Stimulated activated CD4-positive, alpha-beta T cell treated with anti-CD3 and anti-CD28 coated beads, Interleukin-1b, Interleukin-23, amount 100 ng/mL, for 1 hour (primary cell): ENCODE results near the gene ADNP.
A peak's percentile ranks its signal among the peaks of the same experiment; 100 is the strongest.
"Not testable (repeated sequence)": the region's sequence is repeated elsewhere in the genome, so short reads cannot be mapped to it uniquely, and the experiment has no call there.

Source experiments
- DNase-seq, 2 donors: peaks; one replicate each; pipeline ENCODE4 v3.0.0-alpha.2; 2020; ENCODE audit warnings: low read depth in 2 of 2

Gene ADNP

GRCh38 chr20:50931306-50932015 lies at the start of gene ADNP:
Gene ADNP (minus strand): TSS chr20:50931437. CDS start chr20:50903996, 27,441 bp downstream.
- peak; percentile 60 to 71 for DNase-seq

GRCh38 chr20:50980071-50980681 lies 48.9 kb upstream of the ADNP start:
- DNase-seq: no peak

GRCh38 chr20:50978533-50978932 lies 47.3 kb upstream of the ADNP start:
- not testable (repeated sequence) for DNase-seq

DNA sequence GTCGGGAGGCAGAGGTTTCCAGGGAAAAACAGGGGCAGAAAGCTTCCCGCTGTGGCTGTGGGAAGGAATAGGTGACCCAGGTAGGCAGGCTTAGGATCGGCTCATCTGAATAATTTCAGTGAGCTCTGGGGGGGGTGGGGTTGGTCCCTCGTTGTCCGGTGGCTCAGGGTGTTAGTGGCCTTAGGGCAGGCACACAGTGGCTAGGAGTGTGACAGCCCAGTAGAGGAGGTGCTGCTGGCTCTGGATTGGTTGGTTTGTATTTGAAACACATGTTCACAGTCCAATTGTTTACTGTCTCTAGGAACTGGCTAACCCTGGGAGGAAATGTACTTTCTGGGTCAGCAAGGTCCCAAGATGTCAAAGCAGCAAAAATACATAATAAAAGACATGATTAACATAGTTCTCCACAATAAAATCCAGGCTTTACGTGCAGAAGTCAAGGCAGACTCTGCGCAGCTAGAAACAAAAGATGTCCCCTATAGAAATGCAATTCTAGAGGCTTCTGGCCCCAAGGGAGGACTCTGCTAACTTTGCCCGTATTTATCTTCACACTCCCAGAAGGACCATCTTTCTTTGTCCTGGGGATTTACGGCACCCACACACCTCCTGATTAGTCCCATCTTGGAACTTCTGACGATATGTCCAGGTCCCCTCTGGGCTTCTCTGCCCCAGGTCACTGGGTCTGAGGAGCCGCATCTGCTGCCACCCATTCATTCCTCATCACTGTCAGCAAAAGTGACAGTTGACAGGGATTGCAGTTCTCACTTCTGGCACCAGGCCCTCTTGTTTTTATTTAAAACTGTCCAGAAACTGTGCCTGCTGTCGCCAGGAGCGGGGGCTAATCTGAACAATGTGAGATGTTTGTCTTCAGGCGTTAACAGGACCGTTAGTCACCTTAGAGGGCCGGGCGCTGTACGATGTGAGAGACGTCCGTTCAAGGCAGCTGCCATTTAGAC lies 46.1 kb upstream of the ADNP start:
- no peak for DNase-seq

DNA sequence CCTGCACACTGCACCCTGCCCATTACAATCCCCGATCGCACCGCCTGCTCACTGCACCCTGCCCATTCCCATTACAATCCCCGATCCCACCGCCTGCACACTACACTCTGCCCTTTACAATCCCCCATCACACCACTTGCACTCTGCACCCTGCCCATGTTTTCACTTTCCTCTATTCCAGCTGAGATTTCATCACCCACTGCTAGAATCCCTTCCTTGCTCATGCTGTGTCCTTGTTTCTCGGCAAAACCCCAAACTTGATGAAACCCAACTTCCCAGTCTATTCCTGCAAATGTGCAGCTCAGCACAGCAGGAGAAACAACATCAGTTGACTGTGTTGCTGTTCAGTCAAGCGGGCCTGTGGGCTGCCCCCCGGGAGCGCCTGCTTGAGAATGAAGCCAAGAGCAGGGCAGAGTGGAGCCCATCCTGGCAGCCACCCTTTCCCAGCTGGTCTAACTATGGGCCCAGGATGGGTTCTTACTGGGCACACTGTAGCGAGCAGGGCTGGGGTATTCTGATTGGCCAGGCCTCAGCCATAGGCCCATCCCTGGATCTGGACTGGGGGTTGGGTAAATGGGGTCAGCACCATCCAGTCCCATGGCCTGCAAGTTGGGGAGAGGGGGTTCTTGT lies 44.6 kb upstream of the ADNP start:
- no peak for DNase-seq

DNA sequence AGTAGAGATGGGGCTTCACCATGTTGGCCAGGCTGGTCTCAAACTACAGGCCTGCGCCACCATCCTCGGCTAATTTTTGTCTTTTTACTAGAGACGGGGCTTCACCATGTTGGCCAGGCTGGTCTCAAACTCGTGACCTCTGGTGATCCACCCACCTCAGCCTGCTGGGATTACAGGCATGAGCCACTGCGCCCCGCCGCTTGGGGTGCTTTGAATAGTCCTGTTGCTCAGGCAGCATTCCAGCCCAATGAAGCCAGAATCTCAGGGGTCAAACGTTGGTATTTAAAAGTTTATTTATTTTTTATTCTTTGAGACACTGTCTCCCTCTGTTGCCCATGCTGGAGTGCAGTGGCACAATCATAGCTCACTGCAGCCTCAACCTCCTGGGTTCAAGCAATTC lies 38.7 kb upstream of the ADNP start:
- no peak for DNase-seq

- DNase-seq: no peak
Measured at GRCh38 chr20:50969435-50969834, 38.2 kb upstream of the ADNP start.

- DNase-seq: no peak
Measured at GRCh38 chr20:50968289-50968688, 37.1 kb upstream of the ADNP start.

DNA sequence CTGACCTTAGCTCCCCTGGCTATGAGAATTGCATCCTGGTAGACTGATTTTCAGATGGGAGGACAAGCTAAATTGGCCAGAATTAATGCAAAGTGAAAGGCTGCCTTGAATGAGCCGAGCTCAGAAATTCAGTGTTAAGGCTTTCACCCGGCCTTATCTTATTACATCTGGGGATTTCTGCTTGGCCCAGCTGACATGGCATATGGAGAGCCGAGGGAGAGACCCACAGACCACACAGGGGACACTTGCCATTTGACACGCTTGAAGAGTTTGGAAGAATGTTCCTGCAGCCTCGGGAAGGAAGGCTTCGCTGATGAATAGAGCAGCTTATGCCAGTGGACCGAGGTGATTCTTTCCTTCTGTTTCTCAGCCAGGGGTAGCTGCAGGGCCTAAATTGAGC lies 36.3 kb upstream of the ADNP start:
- no peak for DNase-seq

GRCh38 chr20:50959543-50960126 lies 28.4 kb upstream of the ADNP start:
- no peak for DNase-seq

DNA sequence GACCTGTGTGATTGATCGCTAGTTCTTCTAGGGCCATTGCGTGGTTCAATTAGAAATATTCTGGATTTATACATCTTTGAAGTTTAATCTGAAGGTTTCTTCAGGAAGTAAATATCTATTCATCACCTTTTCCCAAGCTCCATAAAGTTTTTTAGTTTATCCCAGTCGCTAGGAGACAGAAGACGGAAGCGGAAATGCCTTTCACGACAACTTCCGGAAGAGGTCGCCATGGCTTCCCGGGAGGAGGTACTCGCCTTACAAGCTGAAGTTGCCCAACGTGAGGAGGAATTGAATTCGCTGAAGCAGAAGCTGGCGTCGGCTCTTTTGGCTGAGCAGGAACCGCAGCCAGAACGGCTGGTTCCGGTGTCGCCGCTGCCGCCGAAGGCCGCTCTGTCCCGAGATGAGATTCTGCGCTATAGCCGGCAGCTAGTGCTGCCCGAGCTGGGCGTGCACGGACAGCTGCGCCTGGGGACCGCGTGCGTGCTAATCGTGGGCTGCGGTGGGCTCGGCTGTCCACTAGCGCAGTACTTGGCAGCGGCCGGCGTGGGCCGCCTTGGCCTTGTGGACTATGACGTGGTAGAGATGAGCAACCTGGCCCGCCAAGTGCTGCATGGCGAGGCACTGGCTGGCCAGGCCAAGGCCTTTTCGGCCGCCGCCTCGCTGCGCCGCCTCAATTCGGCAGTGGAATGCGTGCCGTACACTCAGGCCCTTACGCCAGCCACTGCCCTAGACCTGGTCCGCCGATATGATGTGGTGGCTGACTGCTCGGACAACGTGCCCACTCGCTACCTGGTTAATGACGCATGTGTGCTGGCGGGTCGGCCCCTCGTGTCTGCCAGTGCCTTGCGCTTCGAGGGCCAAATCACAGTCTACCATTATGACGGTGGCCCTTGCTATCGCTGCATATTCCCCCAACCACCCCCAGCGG lies 27.6 kb upstream of the ADNP start, which contains the start of gene MOCS3:
TSS of gene MOCS3 (plus strand) at position 204 of the 928 bp plus-strand sequence. CDS start at position 229, 25 bp downstream.
- DNase-seq: peak in 1 of 2 donors; percentile 37

DNA sequence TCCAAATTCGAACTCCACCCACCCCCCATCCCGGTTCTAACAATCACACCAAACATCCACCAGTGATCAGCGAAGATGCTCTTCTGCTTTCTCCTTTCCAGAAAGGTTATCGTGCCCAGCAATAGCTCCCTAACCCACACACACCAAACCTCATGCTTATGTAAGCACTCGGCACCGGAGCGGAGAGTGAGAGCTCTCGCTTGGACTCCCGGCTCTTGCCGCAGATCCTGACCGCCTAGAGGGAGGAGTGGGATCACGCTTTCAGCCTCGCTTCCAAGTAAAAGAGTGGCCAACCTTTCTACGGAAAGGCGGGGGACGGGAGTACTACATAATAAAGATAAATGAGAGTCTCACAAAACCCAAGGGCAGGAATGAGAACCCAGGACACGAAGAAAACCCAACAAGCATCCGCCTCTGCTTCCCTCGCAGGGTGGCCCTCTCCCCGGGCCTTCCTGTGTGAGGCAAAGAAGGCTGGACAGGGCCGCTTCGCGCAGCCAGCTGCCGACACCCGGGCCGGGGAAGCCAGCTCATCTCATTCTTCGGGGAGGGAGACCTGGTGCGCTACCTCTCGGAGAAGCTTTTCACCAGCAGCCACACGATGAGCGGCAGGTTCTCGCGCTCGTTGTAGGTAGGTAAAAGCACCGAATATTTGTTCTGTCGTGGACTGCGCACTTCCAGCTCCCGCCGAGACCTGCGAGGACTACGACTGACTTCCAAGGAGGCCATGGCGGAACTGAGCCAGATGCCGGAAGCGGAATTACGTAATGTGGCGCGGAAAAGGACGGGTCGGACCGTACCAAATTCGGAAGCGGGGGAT lies 26.8 kb upstream of the ADNP start, which contains the start of gene DPM1:
TSS of gene DPM1 (minus strand) at position 735 of the 817 bp plus-strand sequence. CDS start at position 726, 9 bp downstream.
- peak; percentile 66 to 79 for DNase-seq

GRCh38 chr20:50957276-50957675 lies 26.0 kb upstream of the ADNP start:
- DNase-seq: no peak

- no peak for DNase-seq
Measured at GRCh38 chr20:50953821-50954220, 22.6 kb upstream of the ADNP start.

- DNase-seq: no peak
Measured at GRCh38 chr20:50953196-50953595, 22.0 kb upstream of the ADNP start.

DNA sequence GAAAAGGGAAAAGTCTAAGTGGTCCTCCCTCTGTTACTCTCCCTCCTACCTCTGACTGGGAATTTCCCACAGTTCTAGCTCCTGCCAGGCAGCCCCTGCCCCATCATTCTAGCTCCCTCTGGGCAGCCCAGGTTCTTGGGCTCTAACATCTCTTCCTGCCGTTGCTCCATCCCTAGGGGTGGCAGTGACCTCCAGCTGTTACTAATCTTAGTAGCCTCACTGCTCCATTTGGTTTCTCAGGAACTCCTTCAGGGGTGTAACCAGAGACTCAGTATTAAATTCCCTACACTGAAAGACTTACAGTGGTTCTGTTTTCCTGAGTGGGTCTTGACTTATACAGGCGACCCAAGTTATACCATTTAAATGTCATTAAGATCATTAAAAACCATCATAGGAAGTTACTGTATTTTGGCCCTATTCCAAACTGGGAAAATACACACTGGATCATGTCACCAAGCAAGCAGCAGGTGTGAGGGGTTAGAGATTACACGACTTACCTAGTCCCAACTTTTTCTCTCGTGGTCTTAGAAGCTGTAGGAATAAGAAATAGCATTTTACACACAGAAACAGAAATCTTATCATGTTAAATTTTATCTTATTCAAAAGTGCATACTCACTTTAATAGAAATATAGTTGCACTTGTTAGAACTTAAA lies 17.0 kb upstream of the ADNP start:
- DNase-seq: no peak

GRCh38 chr20:50943069-50943468 lies 11.8 kb upstream of the ADNP start:
- no peak for DNase-seq

GRCh38 chr20:50933589-50933988 lies 2.4 kb upstream of the ADNP start:
- no peak for DNase-seq
